GM19099 (cell line): ENCODE results near the gene GXYLT1.

Experiments
- POLR2A ChIP-seq: IDR thresholded peaks from 3 replicates; pipeline ENCODE4 v1.6.1; 2011; ENCODE audit warnings: low read depth; ENCODE audit not compliant: insufficient read length; ENCODE audit errors: extremely low read depth

GXYLT1 gene

DNA sequence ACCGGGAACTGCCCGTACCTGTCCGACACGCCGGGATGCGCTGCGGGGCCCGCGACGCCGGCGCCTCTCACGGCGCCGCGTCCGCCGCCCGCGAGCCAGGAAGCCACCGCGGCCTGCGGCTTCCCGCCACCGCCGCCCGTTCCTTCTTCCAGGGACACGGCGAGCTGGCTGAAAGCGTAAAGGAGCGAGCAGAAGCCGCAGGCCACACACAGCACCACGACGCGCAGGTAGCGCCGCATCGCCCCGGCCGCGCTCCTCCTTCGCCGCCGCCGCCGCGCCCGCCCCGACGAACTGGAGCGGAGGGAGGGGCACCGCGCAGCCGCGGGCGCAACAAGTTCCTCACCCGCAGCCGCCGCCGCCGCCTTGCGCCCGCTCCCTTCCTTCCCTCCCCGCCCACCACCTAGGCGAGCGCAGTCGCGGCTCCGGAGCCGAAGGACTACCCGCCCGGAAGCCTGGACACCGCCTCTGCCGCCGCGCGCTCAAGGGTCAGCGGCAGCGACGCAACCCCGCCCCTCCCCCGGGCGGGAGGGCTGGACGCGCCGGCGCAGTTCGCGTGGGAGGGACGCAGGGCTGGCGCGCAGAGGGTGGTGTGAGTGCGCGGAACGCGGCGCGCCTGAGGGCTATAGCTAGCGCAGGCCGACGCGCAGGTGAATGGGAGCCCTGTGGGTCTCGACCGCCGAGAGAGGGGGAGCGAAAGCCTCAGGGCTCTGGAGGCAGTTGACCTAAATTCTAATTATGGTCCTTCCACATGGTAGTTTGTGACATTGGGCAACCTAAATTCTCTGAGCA is at the start of gene GXYLT1:
Gene GXYLT1 (minus strand): TSS at position 467 of the 789 bp plus-strand sequence. CDS start 228 bp downstream, at position 239.
- TF ChIP-seq POLR2A = peak; percentile 84

DNA sequence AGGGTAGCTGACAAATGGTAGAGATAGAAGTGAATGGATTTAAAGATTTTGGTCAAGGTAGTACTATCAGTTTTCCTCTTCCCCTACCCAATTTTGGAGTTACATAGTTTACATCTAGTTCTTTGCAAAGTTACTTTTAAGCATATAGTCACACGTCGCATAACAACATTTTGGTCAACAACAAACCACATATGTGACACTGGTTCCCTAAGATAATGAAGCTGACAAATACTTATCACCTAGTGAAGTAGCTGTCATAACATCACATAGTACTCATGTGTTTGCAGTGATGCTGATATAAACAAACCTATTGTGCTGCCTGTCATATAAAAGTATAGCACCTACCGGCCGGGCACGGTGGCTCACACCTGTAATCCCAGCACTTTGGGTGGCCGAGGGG is 48.0 kb upstream of the GXYLT1 start:
- no peak for TF ChIP-seq POLR2A

DNA sequence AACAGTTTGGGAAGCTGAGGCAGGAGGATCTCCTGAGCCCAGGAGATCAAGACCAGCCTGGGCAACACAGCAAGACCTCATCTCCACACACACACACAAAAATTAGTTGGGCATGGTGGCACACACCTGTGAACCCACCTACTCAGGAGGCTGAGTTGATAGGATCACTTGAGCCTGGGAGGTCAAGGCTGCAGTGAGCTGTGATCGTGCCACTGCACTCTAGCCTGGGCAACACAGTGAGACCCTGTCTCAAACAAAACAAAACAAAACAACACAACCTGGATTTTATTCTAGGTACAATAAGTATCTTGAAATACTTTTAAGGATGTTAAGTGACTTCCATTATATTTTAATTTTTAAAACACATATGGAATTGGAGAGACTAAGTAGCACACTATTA is 47.6 kb upstream of the GXYLT1 start:
- TF ChIP-seq POLR2A = no peak

GRCh38 chr12:42190376-42190775 is 45.7 kb upstream of the GXYLT1 start:
- no peak for TF ChIP-seq POLR2A

DNA sequence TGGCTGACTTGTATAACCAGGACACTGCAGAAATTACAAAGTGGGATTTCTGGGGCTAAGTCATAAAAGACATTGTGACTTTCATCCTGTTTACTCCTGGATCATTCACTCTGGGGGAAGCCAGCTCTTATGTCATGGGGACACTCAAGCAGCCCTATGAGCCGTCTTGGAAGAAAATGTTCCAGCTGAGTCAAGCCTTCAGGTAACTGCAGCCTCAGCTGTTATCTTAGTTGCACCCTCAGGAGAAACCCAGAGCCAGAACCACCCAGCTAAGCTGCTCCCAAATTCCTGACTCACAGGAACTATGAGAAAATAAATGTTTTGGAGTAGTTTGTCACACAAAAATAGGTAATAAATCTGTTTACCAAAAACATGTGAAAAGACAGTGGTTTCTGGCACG is 43.1 kb upstream of the GXYLT1 start:
- TF ChIP-seq POLR2A = no peak

DNA sequence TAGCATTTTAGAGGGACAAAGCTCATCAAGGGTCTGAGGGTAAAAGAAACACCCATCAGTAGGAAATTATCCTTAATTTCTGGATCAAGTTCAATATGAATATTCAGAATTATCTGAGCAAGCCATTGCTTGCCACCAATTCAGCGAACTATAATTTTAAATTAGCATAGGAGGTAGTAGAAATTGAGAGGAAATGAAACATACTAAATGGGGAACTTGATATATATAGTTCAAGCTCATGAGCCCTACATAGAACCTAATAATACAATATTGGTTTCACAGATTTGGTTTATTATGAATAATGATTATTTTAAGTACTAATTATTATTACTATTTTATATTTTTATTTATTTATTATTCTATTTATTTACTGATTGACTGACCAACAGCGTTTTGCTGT is 42.1 kb upstream of the GXYLT1 start:
- no peak for TF ChIP-seq POLR2A

DNA sequence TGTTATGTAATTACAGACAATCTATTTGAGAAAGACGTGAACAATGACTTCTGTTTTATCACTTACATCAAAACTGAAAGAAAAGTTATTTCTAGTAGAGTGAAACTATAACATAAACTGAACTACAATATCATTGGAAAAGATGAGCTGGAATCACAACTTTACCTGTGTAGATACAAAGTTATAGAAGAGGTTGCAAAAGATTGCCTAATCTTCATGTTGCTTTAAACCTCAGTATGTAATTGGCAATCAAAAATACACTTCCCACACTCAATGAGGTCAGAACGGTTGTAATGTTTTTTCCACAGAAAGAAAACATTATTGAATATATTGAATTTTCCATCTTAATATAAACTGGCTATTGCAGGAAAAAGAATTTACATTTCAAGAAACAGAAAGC is 37.7 kb upstream of the GXYLT1 start:
- TF ChIP-seq POLR2A = no peak

DNA sequence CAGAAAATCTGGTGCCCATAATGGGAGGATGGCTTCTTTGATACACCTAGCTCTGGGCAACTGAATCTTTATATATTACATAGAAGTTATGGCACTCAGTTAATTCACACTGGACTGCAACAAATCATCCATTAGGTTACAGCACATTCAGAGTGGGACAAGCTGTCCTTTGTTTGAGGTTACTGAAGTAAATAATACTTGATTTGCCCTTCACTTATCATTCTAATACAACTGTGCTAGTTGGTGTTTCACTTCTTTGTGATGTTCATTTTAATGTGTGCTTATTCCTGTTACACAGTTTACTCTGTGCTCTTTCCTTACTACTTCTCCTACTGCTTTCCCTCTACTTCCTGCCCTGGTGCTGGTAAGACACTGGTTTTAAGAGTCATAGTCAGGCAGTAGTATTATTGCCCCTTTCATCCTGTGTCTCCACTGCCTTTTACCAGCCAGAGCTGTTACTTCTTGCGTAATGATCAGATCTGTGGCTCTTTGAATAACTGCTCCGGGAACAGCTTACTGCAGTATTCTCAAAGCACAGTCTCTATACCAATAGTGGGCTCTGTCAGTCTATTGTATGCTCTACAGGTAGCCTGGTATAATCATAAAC is 36.4 kb upstream of the GXYLT1 start:
- no peak for TF ChIP-seq POLR2A

DNA sequence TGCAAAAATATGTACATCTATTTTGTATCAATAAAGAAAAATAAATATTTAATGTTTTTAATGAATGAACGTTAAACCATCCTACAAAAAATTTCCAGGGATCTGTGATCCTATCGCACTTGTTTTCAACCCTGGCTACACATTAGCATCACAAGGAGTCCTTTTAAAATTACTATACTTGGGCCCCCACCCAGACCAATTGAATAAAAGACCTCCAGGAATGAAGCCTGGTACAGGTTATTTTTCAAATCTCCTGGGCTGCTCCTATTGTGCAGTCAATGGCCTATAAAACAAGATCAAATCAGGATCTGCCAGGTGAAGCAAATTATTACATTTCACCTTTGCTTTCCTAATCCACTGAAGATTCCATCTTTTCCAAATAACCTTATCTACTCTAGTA is 33.4 kb upstream of the GXYLT1 start:
- no peak for TF ChIP-seq POLR2A

DNA sequence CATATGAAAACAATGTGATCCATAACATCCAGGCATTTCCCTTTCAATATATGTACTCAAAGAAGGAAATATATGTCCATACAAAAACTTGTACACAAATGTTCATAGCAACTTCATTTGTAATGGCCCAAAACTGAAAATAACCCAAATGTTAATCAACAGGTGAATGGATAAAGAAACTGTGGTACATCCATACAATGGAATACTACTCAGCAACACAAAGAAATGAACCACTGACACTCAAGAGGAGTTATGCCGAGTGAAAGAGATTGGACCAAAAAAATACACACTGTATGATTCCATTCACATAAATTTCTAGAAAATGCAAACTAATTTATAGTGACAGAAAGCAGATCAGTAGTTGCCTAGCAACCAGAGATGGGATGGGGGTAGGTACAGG is 30.3 kb upstream of the GXYLT1 start:
- TF ChIP-seq POLR2A = no peak

GRCh38 chr12:42173961-42174521 is 29.4 kb upstream of the GXYLT1 start:
- TF ChIP-seq POLR2A = no peak

DNA sequence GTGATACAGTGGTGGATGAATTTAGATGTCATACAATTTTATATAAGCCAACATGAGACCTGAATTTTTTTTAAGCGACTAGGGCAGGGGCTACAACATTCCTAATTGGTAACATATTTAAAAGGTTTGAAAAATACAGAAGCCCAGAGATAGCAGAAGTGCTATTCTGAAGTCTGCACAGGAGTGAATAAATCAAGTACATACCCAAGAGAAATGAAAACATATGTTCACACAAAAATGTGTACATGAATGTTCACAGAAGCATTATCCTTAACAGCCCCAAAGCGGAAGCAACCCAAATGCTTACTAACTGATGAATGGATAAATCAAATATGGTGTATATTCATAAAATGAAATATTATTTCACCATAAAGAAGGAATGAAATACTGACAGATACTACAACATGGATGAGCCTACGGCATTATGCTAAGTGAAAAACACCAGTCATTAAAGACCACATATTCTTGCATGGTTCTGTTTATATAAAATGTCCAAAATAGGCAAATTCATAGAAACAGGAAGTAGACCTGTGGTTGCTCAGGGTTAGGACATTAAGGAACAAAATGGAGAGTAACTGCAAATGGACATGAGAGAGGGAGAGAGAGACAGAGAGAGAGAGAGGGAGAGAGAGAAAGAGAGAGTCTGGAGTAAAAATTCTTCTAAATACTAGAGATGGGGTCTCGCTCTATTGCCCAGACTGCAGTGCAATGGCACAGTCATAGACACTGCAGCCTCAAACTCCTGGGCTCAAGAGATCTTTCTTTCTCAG is 28.0 kb upstream of the GXYLT1 start:
- no peak for TF ChIP-seq POLR2A

GRCh38 chr12:42167711-42168110 is 23.0 kb upstream of the GXYLT1 start:
- TF ChIP-seq POLR2A = no peak

DNA sequence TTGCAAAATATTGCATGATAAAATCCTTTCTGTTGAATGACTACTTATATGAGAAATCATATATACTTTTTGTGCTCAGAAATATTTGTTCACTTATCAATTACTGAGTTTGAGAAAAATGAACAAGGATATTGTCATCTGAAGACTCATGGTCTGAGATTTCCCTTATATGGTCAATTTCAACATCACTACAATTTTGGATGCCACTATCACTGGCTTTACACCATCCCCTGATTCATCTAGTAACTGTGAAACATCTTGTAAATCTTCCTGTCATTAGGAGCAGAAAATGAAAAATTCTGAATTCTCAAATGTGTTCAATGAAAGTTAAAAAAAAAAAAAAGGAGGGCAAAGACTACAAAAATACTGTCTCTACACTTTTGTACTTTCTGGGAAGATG is 21.8 kb upstream of the GXYLT1 start:
- TF ChIP-seq POLR2A = no peak

GRCh38 chr12:42163913-42164312 is 19.2 kb upstream of the GXYLT1 start:
- TF ChIP-seq POLR2A = no peak
